Loucy (cell line): ENCODE results near the gene DCPS.

Source experiments
- H2AFZ ChIP-seq: fragments of 200-600 bp; sonication (generic); 2 replicates; pipeline ENCODE4 v1.6.0; 2016; ENCODE audit warnings: antibody characterized with exemption, mild to moderate bottlenecking, low read length, moderate library complexity
- H3F3A ChIP-seq: fragments of 200-600 bp; 2 replicates; pipeline ENCODE4 v1.6.0; 2016; ENCODE audit warnings: antibody characterized with exemption, low read depth, mild to moderate bottlenecking
- H3K27me3 ChIP-seq: fragments of 200-600 bp; sonication (generic); 2 replicates; pipeline ENCODE4 v1.6.1; 2014; ENCODE audit warnings: low read length, mild to moderate bottlenecking; ENCODE audit not compliant: insufficient read depth, poor library complexity, severe bottlenecking
- H3K36me3 ChIP-seq: fragments of 200-600 bp; sonication (generic); 2 replicates; pipeline ENCODE4 v1.6.1; 2016; ENCODE audit warnings: low read length; ENCODE audit not compliant: insufficient read depth
- H3K4me1 ChIP-seq: fragments of 200-600 bp; sonication (generic); 2 replicates; pipeline ENCODE4 v1.5.1; 2014; ENCODE audit warnings: low read length, mild to moderate bottlenecking; ENCODE audit not compliant: insufficient read depth, poor library complexity, severe bottlenecking
- H3K4me2 ChIP-seq: fragments of 200-600 bp; sonication (generic); 2 replicates; pipeline ENCODE4 v1.6.0; 2014; ENCODE audit warnings: antibody characterized with exemption, low read length, low read depth, mild to moderate bottlenecking; ENCODE audit not compliant: poor library complexity, severe bottlenecking
- H3K4me3 ChIP-seq: fragments of 200-600 bp; sonication (generic); 2 replicates; pipeline ENCODE4 v1.5.1; 2014; ENCODE audit warnings: low read length, mild to moderate bottlenecking, mixed read lengths; ENCODE audit not compliant: poor library complexity, severe bottlenecking
- H3K79me2 ChIP-seq: fragments of 200-600 bp; sonication (generic); 2 replicates; pipeline ENCODE4 v1.6.1; 2014; ENCODE audit warnings: low read length; ENCODE audit not compliant: insufficient read depth
- H3K9ac ChIP-seq: fragments of 200-600 bp; sonication (generic); 2 replicates; pipeline ENCODE4 v1.6.0; 2014; ENCODE audit warnings: mild to moderate bottlenecking, low read depth, low read length, moderate library complexity; ENCODE audit not compliant: poor library complexity, severe bottlenecking
- H3K9me2 ChIP-seq: fragments of 200-600 bp; sonication (generic); replicated peaks from 2 replicates; pipeline ENCODE4 v1.6.1; 2016; ENCODE audit warnings: low read depth, low read length, mixed read lengths
- H3K9me3 ChIP-seq: fragments of 200-600 bp; sonication (generic); 2 replicates; pipeline ENCODE4 v1.6.1; 2014; ENCODE audit warnings: mild to moderate bottlenecking, antibody characterized with exemption, low read length, low read depth; ENCODE audit not compliant: insufficient read depth
- H4K20me1 ChIP-seq: fragments of 200-600 bp; sonication (generic); 2 replicates; pipeline ENCODE4 v1.6.0; 2014; ENCODE audit warnings: antibody characterized with exemption, low read length, mild to moderate bottlenecking; ENCODE audit not compliant: insufficient read depth, poor library complexity, severe bottlenecking
- EZH2phosphoT487 ChIP-seq: fragments of 200-600 bp; IDR thresholded peaks from 2 replicates; pipeline ENCODE4 v1.6.1; 2018; ENCODE audit warnings: antibody characterized with exemption, mild to moderate bottlenecking, moderate library complexity, borderline replicate concordance
- TF ChIP-seq, protein P1 (sequence below): fragments of 200-600 bp; sonication (generic); conservative IDR thresholded peaks from 2 replicates; pipeline ENCODE4 v1.5.1; 2014; ENCODE audit warnings: mild to moderate bottlenecking, antibody characterized with exemption, low read length

The DCPS gene

GRCh38 chr11:126310992-126311310 is 7.1 kb downstream of the DCPS start:
- no peaks in the 10 kb centered on the region for H4K20me1 ChIP-seq
- H3K4me3 ChIP-seq: peak overlapping the region; percentile 26
- no peaks in the 10 kb centered on the region for H3K9me2 ChIP-seq
- H3K27me3 ChIP-seq: no peaks in the 10 kb centered on the region
- no peak overlapping the region for H2AFZ ChIP-seq
- peak overlapping the region; percentile 33 for H3K4me2 ChIP-seq
- peaks cover 39% of the 10 kb centered on the region for H3K4me1 ChIP-seq
- no peaks in the 10 kb centered on the region for H3F3A ChIP-seq
- no peaks in the 10 kb centered on the region for H3K9me3 ChIP-seq
- H3K9ac ChIP-seq: peak overlapping the region; percentile 28
- peaks cover 46% of the 10 kb centered on the region for H3K79me2 ChIP-seq
- H3K36me3 ChIP-seq: peaks cover 3% of the 10 kb centered on the region
- TF ChIP-seq, protein P1, sequence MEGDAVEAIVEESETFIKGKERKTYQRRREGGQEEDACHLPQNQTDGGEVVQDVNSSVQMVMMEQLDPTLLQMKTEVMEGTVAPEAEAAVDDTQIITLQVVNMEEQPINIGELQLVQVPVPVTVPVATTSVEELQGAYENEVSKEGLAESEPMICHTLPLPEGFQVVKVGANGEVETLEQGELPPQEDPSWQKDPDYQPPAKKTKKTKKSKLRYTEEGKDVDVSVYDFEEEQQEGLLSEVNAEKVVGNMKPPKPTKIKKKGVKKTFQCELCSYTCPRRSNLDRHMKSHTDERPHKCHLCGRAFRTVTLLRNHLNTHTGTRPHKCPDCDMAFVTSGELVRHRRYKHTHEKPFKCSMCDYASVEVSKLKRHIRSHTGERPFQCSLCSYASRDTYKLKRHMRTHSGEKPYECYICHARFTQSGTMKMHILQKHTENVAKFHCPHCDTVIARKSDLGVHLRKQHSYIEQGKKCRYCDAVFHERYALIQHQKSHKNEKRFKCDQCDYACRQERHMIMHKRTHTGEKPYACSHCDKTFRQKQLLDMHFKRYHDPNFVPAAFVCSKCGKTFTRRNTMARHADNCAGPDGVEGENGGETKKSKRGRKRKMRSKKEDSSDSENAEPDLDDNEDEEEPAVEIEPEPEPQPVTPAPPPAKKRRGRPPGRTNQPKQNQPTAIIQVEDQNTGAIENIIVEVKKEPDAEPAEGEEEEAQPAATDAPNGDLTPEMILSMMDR: no peak
- no peak for TF ChIP-seq EZH2phosphoT487

- Histone ChIP-seq H4K20me1 (no peaks in the 10 kb centered on the region), H3K36me3 (peaks cover 8% of the 10 kb centered on the region), H3K9ac (peak overlapping the region; percentile 28), H3F3A (no peaks in the 10 kb centered on the region), H3K9me2 (no peaks in the 10 kb centered on the region), H3K4me3 (no peak overlapping the region), H3K79me2 (peaks cover 46% of the 10 kb centered on the region; the same call in 1 of the 2 replicates), H3K4me2 (peak overlapping the region; percentile 10), H3K9me3 (no peaks in the 10 kb centered on the region), H3K4me1 (peaks cover 34% of the 10 kb centered on the region), H3K27me3 (no peaks in the 10 kb centered on the region), H2AFZ (no peak overlapping the region)
- TF ChIP-seq, protein P1: no peak
- no peak for TF ChIP-seq EZH2phosphoT487
These were observed 7.8 kb downstream of the DCPS start for GRCh38 chr11:126311401-126312291.

DNA sequence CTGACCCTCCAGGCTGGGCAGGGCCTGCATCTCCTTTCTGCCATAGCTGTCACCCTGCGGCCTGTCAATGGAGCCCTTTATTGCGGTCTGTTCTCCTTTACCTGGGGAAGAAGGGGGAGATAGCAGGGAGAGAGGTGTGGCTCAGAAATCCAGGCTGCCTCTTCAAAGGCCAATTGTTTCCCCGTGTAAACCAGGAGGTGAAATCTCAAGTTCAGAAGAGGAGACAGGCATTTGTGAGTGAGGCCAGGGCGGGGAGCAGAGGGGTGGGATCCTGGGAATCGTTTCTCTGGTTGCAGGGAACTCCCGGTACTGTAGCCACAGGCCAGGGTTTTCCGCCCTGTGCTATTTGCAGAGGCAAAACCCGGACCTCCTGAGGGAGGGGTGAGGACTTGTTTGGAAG is 9.1 kb downstream of the DCPS start:
- no peak overlapping the region for H2AFZ ChIP-seq
- H3K4me3 ChIP-seq: no peak overlapping the region
- H3K36me3 ChIP-seq: peaks cover 8% of the 10 kb centered on the region
- H3K9me2 ChIP-seq: no peaks in the 10 kb centered on the region
- H3F3A ChIP-seq: peaks cover 9% of the 10 kb centered on the region; the same call in 1 of the 2 replicates
- H3K9ac ChIP-seq: no peak overlapping the region
- H3K27me3 ChIP-seq: no peaks in the 10 kb centered on the region
- peaks cover 42% of the 10 kb centered on the region; the same call in 1 of the 2 replicates for H3K79me2 ChIP-seq
- TF ChIP-seq EZH2phosphoT487: no peak
- TF ChIP-seq, protein P1: no peak
- H3K4me1 ChIP-seq: peaks cover 39% of the 10 kb centered on the region
- H4K20me1 ChIP-seq: no peaks in the 10 kb centered on the region
- H3K4me2 ChIP-seq: no peak overlapping the region
- H3K9me3 ChIP-seq: no peaks in the 10 kb centered on the region
